ENCODE data around the gene KIRREL3.

- TF ChIP-seq JUND (IDR thresholded peaks at IDR 0.05; ENCODE audit: low read length), result no peak
- TF ChIP-seq, protein P1, sequence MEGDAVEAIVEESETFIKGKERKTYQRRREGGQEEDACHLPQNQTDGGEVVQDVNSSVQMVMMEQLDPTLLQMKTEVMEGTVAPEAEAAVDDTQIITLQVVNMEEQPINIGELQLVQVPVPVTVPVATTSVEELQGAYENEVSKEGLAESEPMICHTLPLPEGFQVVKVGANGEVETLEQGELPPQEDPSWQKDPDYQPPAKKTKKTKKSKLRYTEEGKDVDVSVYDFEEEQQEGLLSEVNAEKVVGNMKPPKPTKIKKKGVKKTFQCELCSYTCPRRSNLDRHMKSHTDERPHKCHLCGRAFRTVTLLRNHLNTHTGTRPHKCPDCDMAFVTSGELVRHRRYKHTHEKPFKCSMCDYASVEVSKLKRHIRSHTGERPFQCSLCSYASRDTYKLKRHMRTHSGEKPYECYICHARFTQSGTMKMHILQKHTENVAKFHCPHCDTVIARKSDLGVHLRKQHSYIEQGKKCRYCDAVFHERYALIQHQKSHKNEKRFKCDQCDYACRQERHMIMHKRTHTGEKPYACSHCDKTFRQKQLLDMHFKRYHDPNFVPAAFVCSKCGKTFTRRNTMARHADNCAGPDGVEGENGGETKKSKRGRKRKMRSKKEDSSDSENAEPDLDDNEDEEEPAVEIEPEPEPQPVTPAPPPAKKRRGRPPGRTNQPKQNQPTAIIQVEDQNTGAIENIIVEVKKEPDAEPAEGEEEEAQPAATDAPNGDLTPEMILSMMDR (IDR thresholded peaks at IDR 0.05; ENCODE audit: control extremely low read depth in 1 of 3, insufficient read depth in 1 of 3, low read depth in 1 of 3, low read length in 3 of 3), result no peak
- no peak for TF ChIP-seq SP1 (IDR thresholded peaks at IDR 0.05; ENCODE audit: low read depth, low read length)
- TF ChIP-seq EP300 (IDR thresholded peaks at IDR 0.05; ENCODE audit: borderline replicate concordance in 1 of 2, low read depth in 2 of 2, low read length in 2 of 2), result no peak
Measured at GRCh38 chr11:126496576-126497337, 503.8 kb downstream of the KIRREL3 start.

All from H1 (cell line).